ENCODE data around the gene PCYOX1L.
"Not testable (repeated sequence)": the region's sequence is repeated elsewhere in the genome, so short reads cannot be mapped to it uniquely, and the experiment has no call there.

The PCYOX1L gene

GRCh38 chr5:149381261-149381985, 23.6 kb downstream of the PCYOX1L start:
- TF ChIP-seq TAF1 (IDR thresholded peaks at IDR 0.05; ENCODE audit: borderline replicate concordance, low read depth, low read length) (no peak), POLR2A (IDR thresholded peaks at IDR 0.05; ENCODE audit: low read depth, low read length) (no peak), POLR2AphosphoS5 (IDR thresholded peaks at IDR 0.05; ENCODE audit: low read depth, low read length) (no peak)
- DNase-seq (ENCODE audit: insufficient read length), result no peak
- FAIRE-seq, result no peak

GRCh38 chr5:149381986-149382338, 24.1 kb downstream of the PCYOX1L start:
- TF ChIP-seq TAF1 (IDR thresholded peaks at IDR 0.05; ENCODE audit: borderline replicate concordance, low read depth, low read length), result no peak
- no peak for TF ChIP-seq POLR2AphosphoS5 (IDR thresholded peaks at IDR 0.05; ENCODE audit: low read depth, low read length)
- no peak for TF ChIP-seq POLR2A (IDR thresholded peaks at IDR 0.05; ENCODE audit: low read depth, low read length)
- DNase-seq (ENCODE audit: insufficient read length) (peak; percentile 84), FAIRE-seq (peak; percentile 85)

GRCh38 chr5:149382517-149383220, 24.8 kb downstream of the PCYOX1L start:
- no peak for DNase-seq (ENCODE audit: insufficient read length)
- no peak for FAIRE-seq
- TF ChIP-seq POLR2AphosphoS5 (IDR thresholded peaks at IDR 0.05; ENCODE audit: low read depth, low read length) (no peak), TAF1 (IDR thresholded peaks at IDR 0.05; ENCODE audit: borderline replicate concordance, low read depth, low read length) (no peak), POLR2A (IDR thresholded peaks at IDR 0.05; ENCODE audit: low read depth, low read length) (no peak)

DNA sequence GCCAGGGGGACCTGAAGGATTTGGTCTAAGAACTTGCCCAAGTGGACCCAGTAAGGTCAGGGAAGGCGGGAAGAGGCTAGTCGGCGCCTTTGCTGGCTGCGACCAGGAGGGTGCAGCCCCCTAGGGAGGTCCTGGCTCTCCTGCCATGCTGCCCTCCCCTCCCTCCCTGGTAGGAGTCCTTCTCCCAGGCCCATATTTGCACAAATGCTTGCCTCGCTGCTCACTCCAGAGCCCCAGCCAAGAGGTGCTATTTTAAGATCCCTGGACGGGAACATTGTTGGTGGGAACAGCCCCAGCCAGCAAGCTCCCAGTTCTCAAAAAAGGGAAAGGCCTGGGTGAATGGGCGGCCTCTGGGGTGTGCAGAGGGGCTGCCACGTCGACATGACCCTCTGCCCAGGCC, 25.6 kb downstream of the PCYOX1L start:
- no peak for FAIRE-seq
- TF ChIP-seq POLR2A (IDR thresholded peaks at IDR 0.05; ENCODE audit: low read depth, low read length) (no peak), POLR2AphosphoS5 (IDR thresholded peaks at IDR 0.05; ENCODE audit: low read depth, low read length) (no peak), TAF1 (IDR thresholded peaks at IDR 0.05; ENCODE audit: borderline replicate concordance, low read depth, low read length) (no peak)

DNA sequence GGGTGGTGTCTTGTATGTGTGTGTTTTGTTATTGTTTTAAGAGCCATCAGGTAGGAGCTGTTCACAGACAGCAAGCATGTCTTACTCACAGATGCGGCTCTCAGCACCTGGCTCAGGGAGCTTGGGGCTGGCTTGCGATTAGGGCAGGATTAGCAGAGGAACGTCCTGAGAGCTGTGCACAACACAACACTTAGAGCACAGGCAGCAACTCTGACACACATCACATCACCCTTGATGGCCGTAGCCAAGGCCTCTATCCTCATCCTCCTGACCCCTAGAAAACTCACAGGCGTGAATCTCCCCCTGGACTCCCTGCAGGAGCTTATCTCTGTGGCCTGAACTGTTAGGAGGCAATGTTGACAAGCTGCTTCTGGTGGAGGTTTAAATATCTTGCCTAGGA, 28.3 kb downstream of the PCYOX1L start:
- FAIRE-seq, result no peak
- TF ChIP-seq POLR2A (IDR thresholded peaks at IDR 0.05; ENCODE audit: low read depth, low read length), result no peak
- no peak for TF ChIP-seq TAF1 (IDR thresholded peaks at IDR 0.05; ENCODE audit: borderline replicate concordance, low read depth, low read length)
- TF ChIP-seq POLR2AphosphoS5 (IDR thresholded peaks at IDR 0.05; ENCODE audit: low read depth, low read length), result no peak
- DNase-seq (ENCODE audit: insufficient read length), result no peak

More for the DNA sequence above, 25.6 kb downstream of the PCYOX1L start:
- DNase-seq (ENCODE audit: insufficient read length), result no peak

DNA sequence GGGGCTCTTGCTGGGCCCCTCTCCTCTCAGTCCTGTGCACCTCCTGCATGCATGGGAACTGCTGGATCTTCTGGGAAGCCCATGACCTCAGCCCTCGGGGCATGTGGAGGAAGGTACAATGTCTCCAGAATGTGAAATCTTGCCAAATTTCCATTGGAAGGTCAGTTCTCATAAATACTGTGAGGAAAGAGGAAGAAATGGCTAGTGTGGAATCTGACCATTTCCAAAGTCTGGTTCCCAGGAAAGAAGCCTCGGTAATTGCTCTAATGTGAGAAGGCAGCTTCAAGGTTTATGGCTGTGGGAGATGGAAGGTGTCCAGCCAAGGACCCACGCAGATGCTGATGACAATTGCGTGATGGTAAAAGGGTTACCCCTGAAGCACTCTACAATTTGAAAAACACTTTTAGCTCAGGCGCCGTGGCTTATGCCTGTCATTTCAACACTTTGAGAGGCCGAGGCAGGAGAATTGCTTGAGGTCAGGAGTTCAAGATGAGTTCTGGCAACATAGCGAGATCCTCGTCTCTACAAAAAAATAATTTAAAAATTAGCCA, 29.3 kb downstream of the PCYOX1L start:
- FAIRE-seq (no peak), DNase-seq (ENCODE audit: insufficient read length) (no peak)
- TF ChIP-seq POLR2AphosphoS5 (IDR thresholded peaks at IDR 0.05; ENCODE audit: low read depth, low read length), result no peak
- no peak for TF ChIP-seq POLR2A (IDR thresholded peaks at IDR 0.05; ENCODE audit: low read depth, low read length)
- no peak for TF ChIP-seq TAF1 (IDR thresholded peaks at IDR 0.05; ENCODE audit: borderline replicate concordance, low read depth, low read length)

DNA sequence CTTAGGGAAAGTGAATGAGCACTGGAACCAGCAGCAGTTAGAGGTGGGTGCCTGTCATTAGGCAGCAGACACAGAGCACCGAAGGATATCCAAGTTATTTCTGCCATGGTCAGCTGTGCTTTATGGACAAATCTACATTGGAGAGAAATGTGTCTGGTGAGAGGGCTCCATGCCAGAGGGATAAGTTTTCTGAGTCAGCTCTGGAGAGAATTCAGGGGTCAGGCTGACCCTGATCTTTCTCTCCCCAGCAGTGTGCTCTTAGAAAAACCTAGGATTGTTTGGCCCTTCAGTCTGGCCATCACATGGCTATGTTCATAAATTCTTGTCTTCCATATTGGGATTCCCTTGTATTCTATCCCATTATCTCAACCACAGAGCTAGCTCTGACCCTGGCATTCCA, 30.1 kb downstream of the PCYOX1L start:
- TF ChIP-seq TAF1 (IDR thresholded peaks at IDR 0.05; ENCODE audit: borderline replicate concordance, low read depth, low read length) (no peak), POLR2AphosphoS5 (IDR thresholded peaks at IDR 0.05; ENCODE audit: low read depth, low read length) (no peak), POLR2A (IDR thresholded peaks at IDR 0.05; ENCODE audit: low read depth, low read length) (no peak)
- FAIRE-seq, result no peak
- DNase-seq (ENCODE audit: insufficient read length), result no peak

DNA sequence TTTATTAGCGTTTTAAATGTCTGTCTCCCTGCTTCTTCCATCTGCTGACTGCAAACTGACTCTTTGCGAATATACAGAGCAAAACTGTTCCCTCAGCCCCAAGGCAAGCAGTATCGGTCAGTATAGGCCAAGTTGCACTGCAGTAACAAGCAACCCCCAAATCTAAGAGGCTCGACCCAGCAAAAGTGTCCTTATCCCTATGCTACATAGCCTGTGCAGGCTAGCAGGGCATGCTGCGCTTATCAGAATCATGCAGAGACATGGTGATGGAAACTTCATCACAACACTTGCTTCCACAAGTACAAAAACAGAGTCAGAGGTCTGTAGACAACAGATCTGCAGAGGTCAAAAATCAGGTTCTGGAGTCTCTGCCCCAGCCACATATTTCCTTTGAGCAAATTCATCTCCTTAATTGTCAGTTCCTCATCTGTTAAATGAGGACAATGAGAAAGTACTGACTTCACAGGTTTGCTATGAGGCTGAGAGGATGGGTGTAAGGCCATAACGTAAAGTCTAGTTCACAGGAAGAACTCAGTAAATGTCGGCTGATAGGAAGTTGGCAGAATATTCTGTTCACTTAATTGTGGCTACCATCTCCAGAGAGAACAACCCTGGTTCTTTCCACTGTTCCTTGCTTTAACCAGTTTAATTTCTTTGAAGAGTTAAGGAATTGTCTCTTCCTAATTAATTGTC, 30.8 kb downstream of the PCYOX1L start:
- TF ChIP-seq TAF1 (IDR thresholded peaks at IDR 0.05; ENCODE audit: borderline replicate concordance, low read depth, low read length) (no peak), POLR2A (IDR thresholded peaks at IDR 0.05; ENCODE audit: low read depth, low read length) (no peak)
- DNase-seq (ENCODE audit: insufficient read length) (no peak), FAIRE-seq (no peak)

- DNase-seq (ENCODE audit: insufficient read length) (no peak), FAIRE-seq (no peak)
- TF ChIP-seq POLR2AphosphoS5 (IDR thresholded peaks at IDR 0.05; ENCODE audit: low read depth, low read length) (no peak), POLR2A (IDR thresholded peaks at IDR 0.05; ENCODE audit: low read depth, low read length) (no peak), TAF1 (IDR thresholded peaks at IDR 0.05; ENCODE audit: borderline replicate concordance, low read depth, low read length) (no peak)
These were observed 32.0 kb downstream of the PCYOX1L start for GRCh38 chr5:149389552-149390495.

GRCh38 chr5:149391076-149391475, 33.2 kb downstream of the PCYOX1L start:
- DNase-seq (ENCODE audit: insufficient read length); FAIRE-seq: not testable (repeated sequence)

GRCh38 chr5:149391524-149391923, 33.7 kb downstream of the PCYOX1L start:
- DNase-seq (ENCODE audit: insufficient read length), result no peak
- no peak for FAIRE-seq
- TF ChIP-seq POLR2A (IDR thresholded peaks at IDR 0.05; ENCODE audit: low read depth, low read length) (no peak), POLR2AphosphoS5 (IDR thresholded peaks at IDR 0.05; ENCODE audit: low read depth, low read length) (no peak), TAF1 (IDR thresholded peaks at IDR 0.05; ENCODE audit: borderline replicate concordance, low read depth, low read length) (no peak)

Data from GM12892 (cell line).